Stomach smooth muscle (tissue), 2 donors: ENCODE measurements around the gene SKP2.
A peak's percentile ranks its signal among the peaks of the same experiment; 100 is the strongest.
"Not testable (repeated sequence)": the region's sequence is repeated elsewhere in the genome, so short reads cannot be mapped to it uniquely, and the experiment has no call there.

Experiments
- H3K27ac ChIP-seq: one replicate; pipeline ENCODE4 v1.7.0; 2013; ENCODE audit warnings: mild to moderate bottlenecking, low read length, inconsistent platforms
- H3K27me3 ChIP-seq, 2 donors: one replicate each; pipeline ENCODE4 v1.7.0; 2013; ENCODE audit warnings: low read length in 2 of 2; ENCODE audit not compliant: insufficient read depth in 2 of 2, control insufficient read depth in 1 of 2
- H3K36me3 ChIP-seq, 2 donors: one replicate each; pipeline ENCODE4 v1.7.0; 2013; ENCODE audit warnings: low read length in 2 of 2; ENCODE audit not compliant: control insufficient read depth in 2 of 2, insufficient read depth in 2 of 2
- H3K4me1 ChIP-seq: one replicate; pipeline ENCODE4 v1.7.0; 2013; ENCODE audit warnings: low read length; ENCODE audit not compliant: control insufficient read depth, insufficient read depth
- H3K4me3 ChIP-seq, 2 donors: one replicate each; pipeline ENCODE4 v1.7.0; 2013; ENCODE audit warnings: low read length in 2 of 2
- H3K9ac ChIP-seq, 2 donors: one replicate each; pipeline ENCODE4 v1.7.0; 2013; ENCODE audit warnings: low read length in 2 of 2, mild to moderate bottlenecking in 1 of 2
- H3K9me3 ChIP-seq, 2 donors: one replicate each; pipeline ENCODE4 v1.7.0; 2013; ENCODE audit warnings: low read length in 2 of 2; ENCODE audit not compliant: control insufficient read depth in 2 of 2
- donor health status: healthy.
- donor health status: Pancreatic carcinoma.

SKP2 gene

DNA sequence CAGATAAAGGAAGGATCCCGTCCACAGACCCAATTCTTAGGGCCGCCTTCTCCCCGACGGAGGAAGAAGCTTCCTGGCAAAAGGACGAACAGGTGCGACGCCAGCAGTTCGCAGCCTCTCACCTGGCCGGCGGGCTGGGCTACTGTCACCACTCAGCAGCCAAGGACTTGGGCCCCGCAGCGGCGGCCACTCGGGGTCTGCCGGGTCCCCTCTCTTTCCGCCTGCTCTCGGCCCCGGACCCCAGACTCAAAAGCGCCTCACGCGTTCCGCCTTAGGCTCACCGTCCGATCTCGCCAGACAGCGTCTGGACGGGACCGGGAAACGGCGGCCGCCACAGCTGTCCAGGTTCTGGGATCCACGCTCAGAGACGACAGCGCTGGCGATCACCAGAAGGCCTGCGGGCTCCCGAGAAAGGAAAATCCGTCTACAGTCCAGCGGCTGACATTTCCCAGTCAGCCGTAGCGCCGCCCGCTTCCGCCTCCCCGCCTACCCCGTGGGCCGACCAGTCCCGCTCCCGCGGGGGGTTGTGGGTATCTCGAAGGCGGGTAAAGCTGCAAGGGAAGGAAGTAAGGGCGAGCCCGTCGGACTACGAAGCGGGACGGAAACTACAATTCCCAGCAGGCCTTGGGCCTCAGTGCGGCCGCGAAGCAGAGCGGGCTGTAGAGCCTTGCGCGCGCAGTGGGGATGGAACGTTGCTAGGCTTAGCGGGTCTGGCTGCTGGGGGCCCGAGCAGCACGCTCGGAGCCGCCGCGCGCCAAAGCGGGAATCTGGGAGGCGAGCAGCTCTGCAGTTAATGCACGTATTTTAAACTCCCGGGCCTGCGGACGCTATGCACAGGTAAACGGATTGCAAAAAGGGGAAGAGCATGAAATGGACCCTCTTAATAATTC is at the start of gene SKP2, which contains the start of gene LMBRD2:
Gene SKP2 (plus strand): TSS at position 678 of the 890 bp plus-strand sequence. CDS start 152 bp downstream, at position 830.
Gene LMBRD2 (minus strand): TSS at position 454 of the 890 bp plus-strand sequence. CDS start 8,538 bp downstream, outside the sequence.
- Histone ChIP-seq H3K4me1 (peaks cover 14% of the 10 kb centered on the region), H3K27me3 (no peaks in the 10 kb centered on the region), H3K36me3 (peaks cover 3 to 6% of the 10 kb centered on the region in 2 donors), H3K4me3 (peak within 1 kb of the TSS; percentile 64 to 93), H3K27ac (peak within 1 kb of the TSS; percentile 38), H3K9ac (peak within 1 kb of the TSS; percentile 84 to 85), H3K9me3 (no peaks in the 10 kb centered on the region)

DNA sequence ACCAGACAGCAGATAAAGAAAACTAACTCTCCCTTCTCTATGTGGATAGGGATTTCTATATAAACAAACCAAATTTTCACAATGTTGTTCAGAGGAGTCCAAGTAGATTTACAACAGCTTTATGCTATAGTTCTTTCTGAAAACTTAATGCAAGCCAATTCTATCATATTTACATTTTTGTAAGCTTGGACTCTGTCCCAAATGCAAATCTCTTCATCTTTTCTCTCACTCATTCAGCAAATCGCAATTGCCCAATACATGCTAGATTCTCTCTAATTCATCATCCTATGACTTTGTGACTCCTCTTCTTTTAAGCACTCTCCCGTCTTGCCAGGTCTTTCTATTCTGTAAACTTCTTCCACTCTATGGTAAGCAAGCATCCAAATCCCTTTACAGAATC is 46.1 kb upstream of the SKP2 start:
- Histone ChIP-seq H3K4me3 (no peak overlapping the region), H3K27ac (no peak overlapping the region), H3K9ac (no peak overlapping the region), H3K36me3 (peaks cover 23 to 26% of the 10 kb centered on the region in 2 donors), H3K27me3 (no peaks in the 10 kb centered on the region), H3K9me3 (no peaks in the 10 kb centered on the region), H3K4me1 (no peaks in the 10 kb centered on the region)

DNA sequence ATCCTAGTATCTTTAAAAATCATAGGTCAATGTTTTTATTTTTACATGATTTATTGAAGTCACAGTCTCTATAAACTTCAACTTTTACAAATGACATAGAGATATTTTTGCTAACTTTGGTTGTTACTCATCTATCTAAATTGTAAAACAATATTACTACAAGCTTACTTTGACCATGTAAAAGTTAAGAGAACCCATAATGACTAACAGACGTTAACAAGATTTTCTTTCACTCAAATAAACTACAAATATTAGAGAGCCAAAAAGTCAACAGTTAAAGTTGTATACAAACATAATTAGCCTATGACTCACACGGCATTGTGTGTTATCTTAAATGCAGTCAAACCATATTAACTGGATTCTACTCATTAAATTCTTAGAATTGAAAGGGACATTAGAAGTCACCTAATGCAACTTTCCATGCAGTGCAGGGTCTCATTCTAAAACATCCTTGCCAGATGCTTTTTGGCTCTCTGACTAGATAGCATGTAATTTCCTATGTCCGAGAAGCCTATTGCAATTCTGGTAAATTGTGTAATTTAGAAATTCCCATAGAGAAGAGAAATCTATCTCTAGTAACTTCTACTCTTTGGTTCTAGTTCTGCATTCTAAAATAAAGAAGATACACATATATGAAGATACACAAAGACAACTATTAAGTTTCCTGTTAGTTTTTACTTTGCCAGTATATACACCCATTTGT is 43.0 kb upstream of the SKP2 start:
- no peak overlapping the region for H3K4me3 ChIP-seq
- peaks cover 24 to 27% of the 10 kb centered on the region in 2 donors for H3K36me3 ChIP-seq
- H3K27ac ChIP-seq, result no peak overlapping the region
- no peaks in the 10 kb centered on the region for H3K9me3 ChIP-seq
- no peaks in the 10 kb centered on the region for H3K27me3 ChIP-seq
- no peaks in the 10 kb centered on the region for H3K4me1 ChIP-seq
- H3K9ac ChIP-seq, result no peak overlapping the region

DNA sequence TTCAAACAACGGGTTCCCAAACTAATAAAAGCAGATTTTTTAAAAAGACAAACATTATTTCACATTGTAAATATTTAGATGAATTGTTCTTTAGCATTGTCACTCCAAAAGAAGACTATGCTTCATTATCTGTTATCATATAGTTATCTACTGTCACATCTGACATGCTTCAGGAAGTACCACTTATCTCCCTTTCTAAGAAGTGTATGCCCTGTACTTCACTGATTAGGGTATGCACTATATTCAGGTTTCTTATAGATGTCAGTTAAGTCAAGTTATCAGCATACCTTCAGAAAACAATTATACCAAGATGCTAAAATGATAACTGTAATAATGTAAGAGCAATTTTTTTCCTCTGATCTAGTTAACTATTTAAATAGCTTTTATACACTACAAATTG is 40.7 kb upstream of the SKP2 start:
- no peak overlapping the region for H3K4me3 ChIP-seq
- peaks cover 20 to 33% of the 10 kb centered on the region in 2 donors for H3K36me3 ChIP-seq

DNA sequence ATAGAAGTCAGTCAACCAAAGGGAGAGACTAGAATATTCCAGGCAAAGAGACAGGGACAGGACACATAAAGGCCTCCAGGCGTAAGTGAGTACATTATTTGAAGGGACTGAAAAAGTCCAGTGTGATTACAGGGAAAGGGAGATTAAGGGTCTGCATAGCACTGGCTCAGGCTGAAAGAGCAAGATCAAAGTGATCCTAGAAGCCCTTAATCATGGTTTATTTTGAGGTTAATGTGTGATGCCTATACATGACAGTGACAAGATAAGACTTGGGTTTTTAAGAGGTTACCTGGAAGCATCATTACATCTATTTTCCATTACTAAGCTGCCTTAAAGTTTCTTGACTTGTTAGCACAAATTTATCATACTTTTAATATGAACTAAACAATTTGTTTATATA is 26.0 kb upstream of the SKP2 start:
- no peaks in the 10 kb centered on the region for H3K4me1 ChIP-seq
- H3K27ac ChIP-seq, result no peak overlapping the region
- no peaks in the 10 kb centered on the region for H3K9me3 ChIP-seq
- no peak overlapping the region for H3K9ac ChIP-seq
- no peak overlapping the region for H3K4me3 ChIP-seq
- H3K27me3 ChIP-seq, result no peaks in the 10 kb centered on the region
- peaks cover 0 to 8% of the 10 kb centered on the region in 2 donors for H3K36me3 ChIP-seq

More for the DNA sequence above, 40.7 kb upstream of the SKP2 start:
- no peaks in the 10 kb centered on the region for H3K9me3 ChIP-seq
- H3K9ac ChIP-seq, result no peak overlapping the region
- no peaks in the 10 kb centered on the region for H3K27me3 ChIP-seq
- H3K27ac ChIP-seq, result no peak overlapping the region
- no peaks in the 10 kb centered on the region for H3K4me1 ChIP-seq

DNA sequence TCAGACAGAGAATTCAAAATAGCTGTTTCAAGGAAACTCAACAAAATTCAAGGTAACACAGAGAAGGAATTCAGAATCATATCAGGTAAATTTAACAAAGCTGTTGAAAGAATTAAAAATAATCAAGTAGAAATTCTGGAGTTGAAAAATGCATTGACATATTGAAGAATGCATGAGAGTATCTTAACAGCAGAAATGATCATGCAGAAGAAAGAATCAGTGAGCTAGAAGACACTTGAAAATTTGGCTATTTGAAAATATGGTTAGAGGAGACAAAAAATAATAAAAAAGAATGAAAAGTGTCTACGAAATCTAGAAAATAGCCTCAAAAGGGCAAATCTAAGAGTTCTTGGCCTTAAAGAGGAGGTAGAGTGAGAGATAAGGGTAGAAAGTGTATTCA is 23.1 kb upstream of the SKP2 start:
- Histone ChIP-seq H3K9me3 (no peaks in the 10 kb centered on the region), H3K9ac (no peak overlapping the region), H3K27ac (no peak overlapping the region), H3K4me3 (no peak overlapping the region), H3K36me3 (peaks cover 0 to 2% of the 10 kb centered on the region in 2 donors), H3K4me1 (no peaks in the 10 kb centered on the region), H3K27me3 (no peaks in the 10 kb centered on the region)

DNA sequence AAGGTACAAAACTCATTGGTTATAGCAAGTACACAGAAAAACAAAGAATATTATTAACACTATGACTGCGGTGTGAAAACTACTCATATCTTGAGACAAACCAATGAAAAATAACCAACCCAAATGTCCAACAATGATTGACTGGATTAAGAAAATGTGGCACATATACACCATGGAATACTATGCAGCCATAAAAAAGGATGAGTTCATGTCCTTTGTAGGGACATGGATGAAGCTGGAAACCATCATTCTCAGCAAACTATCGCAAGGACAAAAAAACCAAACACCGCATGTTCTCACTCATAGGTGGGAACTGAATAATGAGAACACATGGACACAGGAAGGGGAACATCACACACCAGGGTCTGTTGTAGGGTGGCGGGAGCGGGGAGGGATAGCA is 22.2 kb upstream of the SKP2 start:
- H3K9ac ChIP-seq, H3K27ac ChIP-seq, H3K27me3 ChIP-seq, H3K9me3 ChIP-seq, H3K4me3 ChIP-seq, H3K36me3 ChIP-seq, H3K4me1 ChIP-seq: not testable (repeated sequence)

DNA sequence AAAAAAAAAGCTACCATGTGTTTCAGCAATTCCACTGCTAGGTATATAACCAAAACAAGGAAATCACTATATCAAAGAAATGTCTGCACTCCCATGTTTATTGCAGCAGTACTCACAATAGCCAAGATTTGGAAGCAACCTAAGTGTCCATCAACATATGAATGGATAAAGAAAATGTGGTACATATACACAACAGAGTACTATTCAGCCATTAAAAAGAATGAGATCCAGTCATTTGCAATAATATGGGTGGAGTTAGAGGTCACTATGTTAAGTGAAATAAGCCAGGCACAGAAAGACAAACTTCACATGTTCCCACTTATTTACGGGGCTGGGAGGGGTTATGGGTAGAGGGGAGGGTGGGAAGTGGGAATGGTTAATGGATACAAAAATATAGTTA is 18.9 kb upstream of the SKP2 start:
- not testable (repeated sequence) for H3K4me3 ChIP-seq, H3K27me3 ChIP-seq, H3K9me3 ChIP-seq, H3K4me1 ChIP-seq, H3K9ac ChIP-seq, H3K27ac ChIP-seq, H3K36me3 ChIP-seq

DNA sequence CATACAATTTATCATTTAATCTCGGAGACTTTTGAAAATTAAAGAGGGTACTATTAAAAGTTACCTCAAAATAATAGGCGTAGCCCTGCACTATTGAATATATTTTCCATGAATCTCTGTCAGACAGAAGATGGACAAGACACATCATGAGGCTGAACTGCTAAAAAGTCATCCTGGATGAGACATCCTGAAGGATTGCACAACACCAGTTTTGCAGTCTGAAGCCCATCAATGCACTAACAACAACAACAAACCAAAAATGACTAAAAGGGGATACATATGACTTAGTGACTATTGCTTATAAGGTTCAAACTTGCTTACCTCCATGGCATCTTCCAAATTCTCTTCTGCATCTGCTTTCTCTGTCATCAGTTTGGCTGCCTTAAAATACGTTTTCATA is 15.9 kb upstream of the SKP2 start:
- no peaks in the 10 kb centered on the region for H3K4me1 ChIP-seq
- no peak overlapping the region for H3K4me3 ChIP-seq
- H3K9me3 ChIP-seq, result no peaks in the 10 kb centered on the region
- peaks cover 6 to 16% of the 10 kb centered on the region in 2 donors for H3K36me3 ChIP-seq
- H3K27ac ChIP-seq, result no peak overlapping the region
- no peak overlapping the region for H3K9ac ChIP-seq
- no peaks in the 10 kb centered on the region for H3K27me3 ChIP-seq

DNA sequence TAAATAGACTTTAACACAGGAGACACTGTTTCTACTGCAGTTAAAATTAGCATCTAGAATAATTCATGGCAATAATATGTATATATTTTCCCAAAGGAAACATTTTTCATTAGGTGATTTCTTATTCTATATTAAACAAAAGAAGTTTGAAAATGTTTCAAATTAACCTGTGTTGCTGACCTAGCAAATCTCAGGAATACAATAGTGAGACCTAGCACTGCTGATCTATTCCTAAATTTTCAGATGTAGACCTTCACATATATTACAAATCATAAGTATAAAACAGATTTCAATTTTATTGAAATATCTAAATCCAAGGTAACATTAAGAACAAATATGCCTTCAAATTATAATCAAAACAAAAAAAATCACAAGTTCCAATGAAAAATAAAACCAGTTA is 15.3 kb upstream of the SKP2 start:
- Histone ChIP-seq H3K4me3 (no peak overlapping the region), H3K36me3 (peaks cover 6 to 16% of the 10 kb centered on the region in 2 donors), H3K27me3 (no peaks in the 10 kb centered on the region), H3K9ac (no peak overlapping the region), H3K9me3 (no peaks in the 10 kb centered on the region), H3K27ac (no peak overlapping the region), H3K4me1 (no peaks in the 10 kb centered on the region)
